NT2/D1 (cell line): ENCODE data around the gene LRBA.

Experiments used
- SUZ12 ChIP-seq: IDR thresholded peaks from 2 replicates; pipeline ENCODE4 v1.6.1; 2011; ENCODE audit not compliant: insufficient read length, insufficient read depth; ENCODE audit errors: extremely low read depth
- YY1 ChIP-seq: IDR thresholded peaks from 2 replicates; pipeline ENCODE4 v1.6.1; 2011; ENCODE audit not compliant: insufficient read length, insufficient read depth
- ZNF274 ChIP-seq: IDR thresholded peaks from 2 replicates; pipeline ENCODE4 v1.6.1; 2011; ENCODE audit warnings: mild to moderate bottlenecking, low read depth, low read length

DNA sequence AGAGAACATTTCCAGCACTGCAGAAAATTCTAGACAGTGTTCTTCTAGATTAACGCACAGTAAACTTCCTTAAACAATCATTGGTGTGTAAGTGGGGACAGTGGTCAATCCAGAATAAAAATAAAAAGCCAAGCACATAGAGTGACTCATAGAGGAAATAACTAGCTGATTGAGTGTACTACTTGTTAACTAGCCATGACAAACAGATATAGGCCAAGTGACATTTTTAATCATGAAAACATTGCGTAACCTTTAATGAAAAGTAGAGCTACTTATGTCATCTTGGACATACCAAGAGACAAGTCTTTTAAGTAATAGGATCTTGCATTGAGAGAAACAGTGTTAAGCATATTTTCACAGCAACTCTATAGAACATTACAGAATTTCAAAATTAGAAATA, 667.0 kb downstream of the LRBA start:
- TF ChIP-seq YY1 (no peak), ZNF274 (no peak), SUZ12 (no peak)
